DMS53 (cell line): ENCODE measurements around the gene RDH8.

ENCODE experiments used
- DNase-seq: peaks from one replicate; lab custom pipeline; 2025; lab: John Stamatoyannopoulos, UW

The RDH8 gene

GRCh38 chr19:10013316-10013715, at the start of gene RDH8:
Gene RDH8 (plus strand): TSS chr19:10013483. CDS start chr19:10013498, 15 bp downstream.
- no peak for DNase-seq

DNA sequence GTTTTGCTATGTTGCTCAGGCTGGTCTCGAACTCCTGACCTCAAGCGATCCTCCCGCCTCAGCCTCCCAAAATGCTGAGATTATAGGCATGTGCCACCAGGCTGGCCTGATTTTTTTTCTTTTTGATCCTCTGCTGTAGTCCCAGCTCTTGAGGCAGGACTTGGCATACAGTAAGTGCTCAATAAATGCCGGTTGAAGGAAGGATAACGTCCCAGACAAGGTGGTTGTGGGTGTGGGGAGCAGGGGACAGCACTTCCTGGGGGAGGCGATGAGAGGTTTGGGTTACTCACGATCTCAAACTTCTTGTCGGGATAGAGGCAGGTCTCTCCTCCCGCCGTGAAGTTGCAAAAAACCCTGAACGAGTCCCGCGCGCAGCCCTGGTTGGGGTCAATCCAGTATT, 47.3 kb upstream of the RDH8 start:
- DNase-seq: no peak

- DNase-seq: no peak
These were observed 46.8 kb upstream of the RDH8 start for GRCh38 chr19:9966448-9966847.

GRCh38 chr19:9967326-9967725, 46.0 kb upstream of the RDH8 start:
- peak; percentile 29 for DNase-seq

DNA sequence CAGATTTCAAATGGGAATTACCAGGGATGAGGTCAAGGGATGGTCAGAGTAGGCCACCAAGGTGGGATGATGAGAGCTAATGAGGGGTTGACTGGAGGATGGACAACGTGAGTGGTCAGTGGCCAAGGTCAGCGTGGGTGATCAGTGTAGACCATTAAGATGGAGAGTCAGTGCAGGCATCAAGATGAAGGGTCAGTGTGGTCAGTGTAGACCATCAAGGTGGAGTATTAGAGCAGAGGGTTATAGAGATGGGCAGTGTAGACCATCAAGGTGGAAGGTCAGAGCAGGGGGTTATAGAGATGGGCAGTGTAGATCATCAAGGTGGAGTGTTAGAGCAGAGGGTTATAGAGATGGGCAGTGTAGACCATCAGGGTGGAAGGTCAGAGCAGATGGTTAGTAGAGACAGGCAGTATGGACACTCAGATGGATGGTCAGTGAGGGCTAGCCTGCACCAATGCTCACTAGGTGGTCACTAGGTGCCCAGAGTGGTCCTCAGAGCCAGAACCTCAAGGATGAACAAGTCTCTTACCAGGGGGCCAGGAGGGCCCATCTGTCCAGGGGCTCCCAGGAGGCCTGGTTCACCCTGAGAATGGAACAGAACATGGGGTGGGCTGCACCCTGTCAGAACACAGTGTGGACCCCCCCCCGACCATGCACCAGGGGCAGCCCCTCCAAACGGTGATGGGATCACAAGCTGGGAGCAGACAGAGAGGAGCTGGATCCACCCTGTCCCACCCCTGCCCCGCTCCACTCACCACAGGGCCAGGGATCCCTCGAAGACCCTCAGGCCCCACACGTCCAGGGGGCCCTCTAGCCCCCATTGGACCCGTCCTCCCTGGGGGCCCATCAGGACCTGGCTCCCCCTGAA, 44.2 kb upstream of the RDH8 start:
- no peak for DNase-seq

GRCh38 chr19:9969688-9969975, 43.7 kb upstream of the RDH8 start:
- no peak for DNase-seq

GRCh38 chr19:9970481-9970880, 42.8 kb upstream of the RDH8 start:
- no peak for DNase-seq

DNA sequence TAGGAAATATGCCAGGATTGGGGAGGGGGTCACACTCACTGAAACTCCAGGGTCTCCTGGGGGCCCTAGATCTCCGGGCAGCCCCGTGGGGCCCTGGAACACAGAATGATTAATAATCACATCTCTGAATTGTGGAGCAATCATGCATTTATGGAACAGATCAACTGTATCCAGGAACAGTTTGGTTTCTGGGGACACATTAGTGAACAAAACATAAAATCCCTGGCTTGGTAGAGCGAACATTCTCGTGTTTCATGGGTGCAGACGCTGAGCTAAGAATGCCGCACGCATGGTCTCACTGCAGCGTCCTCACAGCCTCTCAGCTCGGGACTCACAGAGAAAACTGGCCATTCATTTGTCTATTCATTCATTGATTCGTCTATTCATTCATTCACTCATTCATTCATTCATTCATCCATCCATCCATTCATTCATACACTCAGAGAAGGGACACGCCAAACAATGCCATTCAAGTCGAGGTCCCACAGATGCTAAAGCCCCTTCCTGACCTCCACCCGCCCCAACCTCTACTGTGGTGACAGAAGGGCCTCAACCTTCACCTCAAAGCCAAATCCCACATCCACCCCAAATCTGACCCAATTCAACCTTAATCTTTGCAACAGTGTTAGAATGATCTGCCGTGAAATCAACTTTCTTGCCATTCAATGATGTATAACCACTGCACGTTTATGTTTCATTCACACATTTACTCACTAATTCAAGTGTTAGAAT, 42.0 kb upstream of the RDH8 start:
- no peak for DNase-seq

- no peak for DNase-seq
These were observed 41.2 kb upstream of the RDH8 start for GRCh38 chr19:9972103-9972502.

DNA sequence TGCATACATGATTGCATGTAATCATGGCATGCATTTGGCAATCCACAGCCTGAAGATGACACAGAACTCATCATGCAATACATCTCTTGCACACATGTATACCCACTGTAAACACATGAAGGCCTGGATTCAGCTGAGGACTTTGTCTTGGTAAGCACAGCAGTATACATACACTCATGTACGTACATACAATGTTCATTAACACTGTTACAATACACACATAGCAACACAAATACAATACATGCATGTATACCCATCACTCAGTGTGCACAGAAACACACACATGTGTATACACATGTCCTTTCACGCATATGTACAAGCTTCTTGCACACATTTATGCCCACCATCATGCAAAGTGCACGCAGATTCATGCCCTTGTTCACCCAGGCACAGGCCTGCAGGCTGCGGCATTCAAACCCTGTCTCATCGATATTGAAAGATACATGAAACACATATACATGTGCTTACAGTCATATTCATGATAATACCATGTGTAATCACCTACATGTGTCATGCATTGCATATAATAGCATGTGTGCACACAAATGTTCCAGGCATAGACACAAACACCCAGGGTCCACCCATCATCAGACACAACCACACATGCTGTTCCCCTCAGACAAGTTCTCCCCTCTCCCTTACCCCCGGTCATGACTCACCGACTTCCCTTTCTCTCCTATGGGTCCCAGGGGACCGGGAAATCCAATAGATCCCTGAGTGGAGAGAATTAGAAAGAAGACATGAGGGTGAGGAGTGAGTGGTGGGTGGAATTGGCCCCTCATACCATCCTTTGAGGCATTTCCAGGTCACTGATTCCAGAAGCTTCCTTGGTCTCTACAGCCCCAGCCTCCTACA, 31.6 kb upstream of the RDH8 start:
- no peak for DNase-seq

DNA sequence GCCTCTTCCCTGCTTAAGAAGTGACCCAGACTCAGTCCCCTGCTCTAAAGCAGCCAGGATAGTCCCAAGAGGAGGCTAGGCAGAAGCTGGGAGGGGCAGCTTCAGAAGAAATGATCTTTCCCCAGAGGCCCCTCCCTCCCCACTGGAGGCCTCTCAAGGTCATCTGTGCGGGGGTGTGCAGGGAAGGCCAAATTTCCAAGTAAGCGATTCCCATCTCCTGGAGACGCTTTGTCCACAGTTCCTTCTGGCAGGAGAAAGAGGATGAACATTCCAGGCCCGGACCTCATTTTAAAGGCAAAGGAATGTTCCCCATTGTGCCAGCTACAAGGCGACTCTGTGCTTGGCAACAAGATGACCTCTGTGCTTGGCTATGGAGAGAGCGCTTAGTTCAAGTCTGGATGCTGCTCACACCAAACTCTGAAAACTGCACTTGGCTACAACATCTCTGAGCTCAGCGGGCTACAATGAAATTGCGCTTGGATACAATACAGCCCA, 26.4 kb upstream of the RDH8 start:
- DNase-seq: no peak

DNA sequence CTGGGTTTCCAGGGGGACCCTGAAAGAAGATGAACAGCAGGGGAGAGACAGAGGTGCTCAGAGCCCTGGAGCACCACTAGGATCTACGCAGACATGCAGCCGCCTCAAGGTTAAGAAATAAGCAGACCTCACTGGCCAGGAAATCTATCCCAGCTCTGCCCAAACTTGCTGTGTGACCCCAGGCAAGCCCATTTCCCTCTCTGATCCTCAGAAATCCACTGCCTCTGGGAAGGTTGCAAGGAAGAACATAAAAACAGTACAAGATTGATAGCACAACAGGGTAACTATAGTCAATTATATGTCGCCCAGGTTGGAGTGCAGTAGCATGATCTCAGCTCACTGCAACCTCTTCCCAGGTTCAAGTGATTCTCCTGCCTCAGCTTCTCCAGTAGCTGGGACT, 23.8 kb upstream of the RDH8 start:
- no peak for DNase-seq

DNA sequence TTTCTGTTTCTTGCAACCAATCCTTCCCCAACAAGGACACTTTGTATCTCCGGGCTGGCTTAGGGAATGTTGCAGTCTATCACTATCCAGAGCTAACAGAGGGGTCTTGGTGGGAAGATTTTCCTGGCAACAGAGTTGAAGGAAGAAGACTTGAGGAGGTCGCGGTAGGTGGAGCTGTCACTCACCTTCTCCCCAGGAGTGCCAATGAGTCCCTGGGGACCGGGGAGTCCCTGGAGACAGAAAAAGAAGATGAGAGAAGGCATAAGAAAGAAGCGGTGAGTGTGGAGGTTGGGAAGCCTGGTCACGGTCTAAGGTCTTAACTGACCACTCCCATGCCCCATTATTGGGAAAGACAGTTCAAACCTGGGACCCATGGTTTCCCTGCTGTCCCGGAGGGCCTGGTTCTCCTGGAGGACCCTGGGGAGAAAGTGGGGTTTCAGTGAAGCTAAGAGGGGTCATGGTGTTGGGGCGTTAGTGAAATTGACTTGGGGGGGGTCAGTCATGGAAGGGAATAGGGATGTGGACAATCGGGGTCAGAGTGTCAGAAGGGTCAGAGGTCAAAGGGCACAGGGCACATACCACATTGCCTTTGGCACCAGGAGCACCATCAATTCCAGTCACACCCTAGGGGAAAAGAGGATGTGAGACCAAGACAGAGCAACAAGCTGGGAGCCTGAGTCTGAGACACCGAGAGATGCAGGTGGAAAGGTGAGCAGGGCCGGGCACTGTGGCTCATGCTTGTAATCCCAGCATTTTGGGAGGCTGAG, 21.7 kb upstream of the RDH8 start:
- no peak for DNase-seq

DNA sequence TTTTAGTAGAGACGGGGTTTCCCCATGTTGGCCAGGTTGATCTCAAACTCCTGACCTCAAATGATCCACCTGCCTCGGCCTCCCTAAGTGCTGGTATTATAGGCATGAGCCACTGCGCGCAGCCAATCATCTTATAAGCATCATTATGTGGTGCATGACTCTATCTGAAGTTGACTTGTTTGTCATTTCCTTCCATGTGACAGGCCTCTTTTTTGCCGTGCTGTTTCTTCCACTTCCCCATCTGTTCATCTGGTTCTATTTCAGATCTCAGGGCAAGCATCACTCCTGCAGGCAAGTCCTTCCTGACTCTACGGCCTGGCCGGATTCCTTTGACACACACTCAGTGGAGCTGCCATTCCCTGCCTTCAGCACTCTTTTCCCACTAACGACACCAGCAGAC, 18.2 kb upstream of the RDH8 start:
- no peak for DNase-seq

GRCh38 chr19:9995999-9996398, 17.3 kb upstream of the RDH8 start:
- no peak for DNase-seq

DNA sequence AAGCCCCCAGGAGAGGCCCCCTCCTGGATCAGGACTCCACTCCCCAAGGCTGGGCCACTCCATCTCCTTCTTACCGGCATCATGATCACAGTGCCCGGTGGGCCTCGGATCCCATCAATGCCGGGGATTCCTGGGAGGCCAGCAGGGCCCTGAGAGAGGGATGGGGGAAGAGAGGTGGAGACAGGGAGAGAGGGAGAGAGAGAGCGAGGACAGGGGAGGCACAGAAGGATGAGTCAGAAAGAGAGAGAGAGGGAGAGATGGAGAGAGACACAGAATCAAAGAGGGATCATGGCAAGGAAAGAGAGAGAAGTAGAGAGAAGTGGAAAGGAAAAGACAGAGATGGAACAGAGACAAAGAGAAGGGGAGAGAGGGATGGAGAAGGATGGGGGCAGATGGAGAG, 16.7 kb upstream of the RDH8 start:
- DNase-seq: no peak

GRCh38 chr19:10000171-10000826, 13.0 kb upstream of the RDH8 start:
- DNase-seq: peak; percentile 72

DNA sequence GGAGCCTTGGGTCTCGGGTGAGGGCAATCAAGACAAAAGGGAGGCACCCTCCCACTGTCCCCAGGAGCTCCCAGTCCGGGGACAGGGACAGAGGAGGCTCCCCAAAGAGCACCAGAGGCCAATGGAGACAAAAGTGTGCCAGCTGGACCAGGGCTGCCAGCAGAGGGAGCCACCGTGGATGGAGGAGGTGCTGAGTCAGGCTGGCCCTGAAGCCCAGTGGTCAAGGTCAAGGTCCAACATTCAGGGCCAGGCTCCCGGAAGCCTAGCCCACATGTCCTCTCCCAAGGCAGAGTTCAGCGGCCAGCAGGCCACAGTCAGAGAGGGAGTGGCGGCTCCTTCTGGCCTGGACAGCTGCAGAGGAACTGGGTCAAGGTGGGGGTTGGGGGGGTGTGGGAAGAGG, 11.4 kb upstream of the RDH8 start:
- peak; percentile 17 for DNase-seq

DNA sequence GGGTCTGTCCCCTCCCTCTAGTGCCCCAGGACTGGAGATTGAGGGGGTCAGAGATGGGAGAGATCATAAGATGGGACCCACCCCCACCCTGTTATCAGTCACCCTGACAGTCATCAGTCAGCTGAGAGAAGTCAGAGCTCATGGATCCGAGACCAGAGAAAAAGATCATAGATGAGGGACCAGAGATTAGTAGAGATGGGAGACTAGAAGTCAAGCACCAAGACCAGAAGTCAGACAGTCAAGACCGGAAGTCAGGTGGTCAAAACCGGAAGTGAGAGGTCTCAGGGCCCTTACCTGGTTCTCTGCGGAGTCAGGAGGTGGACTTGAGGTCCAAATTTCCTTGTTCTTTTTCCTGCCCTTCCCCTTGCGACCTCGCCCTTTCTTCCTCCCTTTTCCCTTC, 10.0 kb upstream of the RDH8 start:
- peak; percentile 6 for DNase-seq

DNA sequence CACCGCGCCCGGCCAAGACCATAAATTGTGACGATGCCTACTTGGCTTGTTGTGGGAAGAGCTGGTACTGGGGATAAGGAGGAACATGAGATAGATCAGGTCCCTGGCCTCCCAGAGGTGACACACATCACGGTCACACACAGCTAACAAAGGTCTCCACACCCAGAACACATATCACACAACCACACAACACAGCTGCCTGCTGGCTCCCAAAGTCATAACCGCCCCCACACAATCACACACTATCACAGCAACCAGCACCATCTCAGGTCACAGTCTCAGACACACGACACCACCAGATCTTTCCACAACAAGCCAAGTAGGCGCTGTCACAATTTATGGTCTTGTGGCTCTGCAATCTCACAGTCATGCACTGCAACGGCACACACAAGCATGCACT, 8.7 kb upstream of the RDH8 start:
- no peak for DNase-seq

DNA sequence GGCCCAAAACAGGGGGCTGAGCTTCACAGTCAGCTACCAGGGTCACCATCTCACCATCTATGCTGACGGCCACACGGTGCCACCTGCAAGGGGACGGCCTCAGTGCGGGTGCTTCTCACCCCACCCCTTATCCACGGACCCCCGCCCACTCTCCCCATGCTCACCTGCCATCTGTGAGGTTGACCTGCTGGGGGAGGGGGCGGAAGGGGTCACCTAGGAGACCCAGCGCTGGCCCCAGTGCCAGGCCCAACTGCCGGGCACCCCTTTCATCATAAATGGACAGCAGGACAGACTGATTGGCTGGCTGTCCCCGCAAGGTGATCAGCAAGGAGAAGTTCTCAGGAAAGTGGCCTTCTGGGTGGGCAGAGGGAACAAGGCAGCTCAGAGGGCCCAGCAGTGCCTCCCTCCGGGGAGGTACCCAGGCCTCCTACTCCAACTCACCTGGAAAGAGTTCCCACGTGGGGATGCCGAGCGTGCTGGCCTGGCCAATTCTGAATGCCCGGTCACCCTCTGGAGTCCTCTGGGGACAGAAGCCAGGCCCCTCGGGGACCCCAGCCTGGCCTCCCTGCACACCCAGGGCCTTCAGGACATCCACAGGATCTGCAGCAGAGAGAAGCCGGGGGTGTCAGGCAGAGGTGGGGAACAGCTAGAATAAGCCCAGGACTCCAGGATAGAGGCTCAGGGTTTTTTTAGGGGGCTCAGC, 7.5 kb upstream of the RDH8 start:
- DNase-seq: no peak
